Hematopoietic multipotent progenitor cell treated with erythropoietin and hydrocortisone succinate and interleukin-3 and kit ligand, for 8 days (in vitro differentiated cells): ENCODE results near the gene TEDC2.

Experiments used
- DNase-seq: peaks from one replicate; pipeline ENCODE4 v3.0.0-alpha.2; 2015

The TEDC2 gene

DNA sequence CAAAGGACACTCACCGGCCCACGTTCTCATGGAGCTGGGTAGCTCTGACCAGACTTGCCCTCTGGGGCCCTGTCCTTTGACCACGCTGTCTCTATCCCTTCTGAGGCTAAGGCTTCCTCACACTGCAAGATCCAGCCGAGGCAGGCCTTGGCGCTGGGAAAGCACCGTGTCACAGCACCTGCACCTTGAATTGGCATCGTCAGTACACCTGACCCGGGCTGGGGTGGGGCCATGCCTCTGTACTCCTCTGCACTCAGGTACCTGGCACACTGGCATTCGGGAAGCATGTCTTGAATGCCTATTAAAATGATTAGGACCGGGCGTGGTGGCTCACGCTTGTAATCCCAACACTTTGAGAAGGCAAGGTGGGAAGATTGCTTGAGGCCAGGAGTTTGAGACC, 21.0 kb downstream of the TEDC2 start:
- no peak for DNase-seq

DNA sequence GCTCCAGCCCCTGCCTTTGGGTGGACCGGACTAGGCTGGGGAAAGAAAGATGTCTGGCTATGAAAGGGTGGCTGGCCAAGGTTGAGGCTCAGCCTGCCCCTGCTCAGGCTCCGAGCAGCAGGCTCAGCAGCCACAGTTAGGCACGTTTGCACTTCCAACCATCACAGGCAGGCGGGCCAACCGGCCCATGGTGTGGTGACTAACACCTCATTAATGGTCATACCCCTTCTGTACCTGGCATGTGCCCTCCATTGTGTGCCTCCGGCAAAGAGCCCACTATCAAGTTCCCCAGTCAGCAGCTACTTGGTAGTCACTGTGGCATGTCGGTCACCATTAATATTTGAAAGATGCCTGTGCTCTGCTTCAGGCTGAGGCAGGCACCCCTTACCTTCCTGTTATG, 21.8 kb downstream of the TEDC2 start:
- DNase-seq, result no peak

DNA sequence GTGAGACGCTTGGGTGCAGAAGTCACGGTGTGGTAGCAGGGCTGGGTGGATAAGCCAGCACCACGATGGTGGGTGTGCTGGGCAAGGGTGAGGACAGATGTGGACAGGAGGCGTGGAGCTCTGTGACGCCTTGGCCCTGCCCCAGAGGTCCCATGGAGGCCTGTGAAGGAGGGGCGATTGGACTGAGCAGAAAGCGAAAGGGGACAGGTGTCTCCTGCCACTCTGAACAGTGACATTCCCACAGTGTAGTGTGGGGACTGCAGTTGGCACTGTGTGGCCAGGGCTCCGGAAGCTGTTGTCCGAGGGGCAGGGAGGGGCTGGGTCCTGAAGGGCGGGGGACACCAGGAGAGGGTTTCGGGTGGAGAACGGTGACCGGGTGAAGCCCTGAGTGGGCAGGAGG, 22.3 kb downstream of the TEDC2 start:
- DNase-seq, result no peak

DNA sequence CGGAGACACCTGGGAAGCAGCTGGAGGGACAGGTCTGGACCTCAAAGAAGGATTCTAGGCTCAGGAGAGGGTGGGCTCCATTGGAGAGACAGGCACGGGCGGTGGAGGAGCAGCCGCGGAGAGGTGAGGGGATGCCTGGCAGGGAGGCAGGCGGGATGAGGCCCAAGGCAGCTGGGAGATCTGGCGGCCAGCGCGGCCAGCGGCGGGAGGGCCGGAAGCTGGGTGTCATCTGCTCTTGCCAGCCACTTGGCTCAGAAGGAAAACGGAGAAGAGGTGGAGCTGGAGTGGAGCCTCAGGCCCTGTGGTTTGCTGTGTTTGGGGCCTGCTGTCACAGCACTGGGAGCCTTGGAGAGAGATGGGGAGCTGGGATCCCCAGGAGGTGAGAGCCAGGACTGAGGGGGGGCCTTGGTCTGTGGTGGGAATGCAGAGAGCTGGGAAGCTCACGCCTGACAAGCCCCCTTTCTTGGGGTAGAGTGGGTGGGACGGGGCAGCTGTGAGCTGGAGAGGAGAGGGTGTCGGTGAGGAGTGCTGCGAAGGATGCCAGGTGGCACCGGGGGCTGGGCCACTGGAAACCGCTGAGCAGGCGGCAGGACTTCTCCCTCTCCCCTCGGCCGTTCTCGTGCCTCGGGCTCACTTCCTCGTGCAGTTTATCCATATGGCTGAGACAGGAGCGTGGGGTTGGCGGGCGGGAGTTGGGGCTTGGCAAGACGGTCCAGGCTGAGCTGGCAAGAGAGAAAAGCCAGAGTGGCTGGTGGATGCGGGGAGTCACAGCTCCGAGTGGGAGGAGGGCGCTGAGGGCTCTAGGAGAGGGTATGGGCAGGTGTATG, 23.0 kb downstream of the TEDC2 start:
- DNase-seq, result no peak

DNA sequence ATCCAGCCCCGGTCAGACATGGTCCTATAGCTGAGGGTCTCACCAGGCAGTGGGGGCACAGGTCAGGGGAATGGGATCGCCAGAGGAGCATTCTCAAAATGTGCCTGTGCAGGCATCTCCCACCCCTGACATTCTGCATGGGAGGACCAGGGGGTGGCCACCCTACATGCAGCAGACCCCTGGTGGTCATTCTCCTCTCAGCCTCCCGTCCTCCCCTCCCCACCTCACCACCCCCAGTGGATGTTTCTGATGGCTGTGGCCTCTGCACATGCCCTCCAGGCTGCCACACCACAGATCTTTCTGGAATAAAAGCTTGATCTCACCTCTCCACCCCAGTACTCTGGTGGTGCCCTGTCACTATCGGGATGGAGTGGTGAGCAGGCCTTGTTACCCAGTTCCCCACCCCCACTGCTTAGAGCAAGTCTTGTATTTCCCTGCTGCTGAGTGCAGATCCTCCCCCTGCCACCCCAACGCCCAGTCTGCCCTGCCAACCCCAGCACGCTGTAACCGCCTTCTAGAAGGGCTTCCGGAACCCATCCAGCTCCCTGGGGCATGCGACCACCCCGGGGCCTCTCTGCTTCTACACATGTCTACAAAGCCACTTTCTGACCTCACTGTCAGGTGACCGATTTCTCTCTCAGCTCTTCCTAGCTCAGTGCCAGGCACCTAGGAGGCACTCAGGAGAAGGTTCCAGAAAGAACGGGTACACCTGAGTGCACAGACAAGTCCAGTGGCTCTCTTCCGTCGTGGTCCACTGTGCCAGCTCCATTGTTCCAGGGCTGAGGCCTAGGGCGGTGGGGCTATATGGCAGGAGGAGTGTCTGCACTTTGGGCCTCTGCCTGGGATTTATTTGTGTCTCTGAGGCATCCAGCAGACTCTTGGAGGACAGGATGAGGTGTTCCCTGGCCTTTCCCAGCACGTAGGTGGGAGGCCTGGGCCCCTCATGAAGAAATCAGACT, 24.3 kb downstream of the TEDC2 start:
- no peak for DNase-seq

DNA sequence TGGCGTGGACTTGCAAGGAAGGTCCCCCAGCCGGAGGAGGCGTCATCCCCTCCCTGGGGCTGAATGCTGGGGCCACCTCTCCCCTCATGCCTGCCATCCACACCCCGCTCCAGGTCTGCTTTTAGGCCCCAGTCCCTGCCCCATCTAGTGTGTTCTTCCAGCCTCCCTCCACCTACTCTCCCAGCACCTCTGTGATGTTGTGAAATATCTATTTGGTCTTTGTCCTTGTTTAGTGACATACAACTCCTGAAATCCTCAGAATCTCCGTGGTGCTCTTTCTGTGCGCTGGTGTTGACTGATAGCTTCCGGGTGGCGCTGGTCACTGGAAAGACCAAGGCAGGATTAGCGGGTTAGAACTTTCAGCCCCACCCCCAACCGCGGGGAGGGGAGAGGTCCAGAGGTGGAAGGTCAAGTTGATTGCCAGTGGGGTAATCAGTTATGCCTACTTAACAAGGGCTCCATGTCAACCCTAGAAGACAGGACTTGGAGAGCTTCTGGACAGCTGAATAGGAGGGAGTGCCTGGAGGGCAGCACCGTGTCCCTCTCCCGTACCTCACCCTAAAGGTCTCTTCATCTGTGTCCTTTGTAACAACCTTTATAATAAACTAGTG, 25.1 kb downstream of the TEDC2 start:
- DNase-seq, result no peak

DNA sequence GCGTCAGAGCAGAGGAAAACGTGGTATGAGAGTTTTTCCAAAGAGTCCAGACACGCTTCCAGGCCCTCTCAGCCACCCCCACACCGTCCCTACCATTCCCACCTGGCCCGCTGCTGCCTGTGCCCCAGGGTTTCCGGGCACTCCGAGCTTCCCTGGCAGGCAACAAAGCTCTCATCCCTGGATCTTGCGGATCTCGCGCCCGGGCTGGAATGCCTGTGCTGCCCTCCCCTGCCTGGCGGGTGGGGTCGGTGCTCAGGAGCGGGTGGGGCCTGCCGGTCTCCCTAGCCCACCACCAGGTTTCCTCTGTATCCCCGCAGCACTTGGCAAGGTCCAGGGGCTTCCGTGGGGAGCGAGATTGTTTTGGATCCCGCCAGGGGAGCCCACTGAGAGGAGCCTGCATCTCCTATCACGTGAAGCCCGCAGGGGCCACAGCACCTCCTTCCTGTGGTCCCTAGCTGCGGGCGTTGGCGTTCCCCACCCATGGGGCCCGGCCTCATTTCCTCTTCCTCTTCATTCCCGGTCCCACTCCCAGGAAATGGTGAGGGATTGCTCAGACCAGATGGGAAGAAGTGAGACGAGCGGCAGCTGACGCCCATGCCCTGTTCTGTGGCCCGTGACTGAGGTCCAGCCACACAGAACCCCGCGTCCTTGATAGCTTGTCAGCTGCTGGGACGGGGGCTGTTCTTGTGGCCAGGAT, 26.1 kb downstream of the TEDC2 start:
- DNase-seq, result no peak

DNA sequence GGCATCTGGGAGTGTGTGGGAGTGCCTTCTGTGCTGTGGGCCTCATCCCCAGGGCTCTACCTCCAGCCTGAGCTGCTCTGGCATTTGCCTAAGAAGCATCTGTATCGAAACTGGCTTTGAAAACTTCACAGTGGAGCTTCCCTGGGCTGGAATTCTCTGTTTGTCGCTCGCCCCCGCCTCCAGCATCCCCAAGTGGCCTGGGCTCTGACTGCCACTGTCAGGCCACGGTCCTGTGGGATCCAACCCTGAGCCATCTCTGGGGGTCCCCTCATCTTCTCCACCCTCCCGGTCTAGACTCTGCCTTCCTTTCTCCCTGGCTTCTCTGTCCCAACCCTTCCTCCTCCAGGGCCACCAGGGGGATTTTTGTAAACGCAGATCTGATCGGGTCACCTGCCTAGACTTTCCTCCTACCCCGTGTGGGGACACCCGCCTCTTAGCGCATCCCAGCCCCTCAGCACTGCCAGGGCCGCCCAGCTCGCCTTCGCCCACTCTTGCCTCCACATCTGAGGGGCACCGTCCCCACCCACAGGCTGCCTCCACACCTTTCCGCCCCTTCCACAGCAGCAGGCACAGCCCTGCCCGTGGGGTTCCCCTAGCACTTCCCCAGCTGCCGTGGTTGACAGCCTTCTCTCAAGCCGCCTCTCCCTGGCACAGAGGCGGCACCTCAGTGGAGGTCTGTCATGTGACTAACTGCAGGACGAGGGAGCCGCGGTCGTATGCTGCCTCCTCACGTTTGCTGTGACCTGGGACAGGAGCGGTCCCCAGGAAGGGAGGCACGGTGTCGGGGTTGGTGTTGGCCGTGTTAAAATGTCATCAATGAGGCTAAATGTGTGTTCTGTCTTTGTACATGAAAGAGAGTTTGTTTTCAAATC, 27.0 kb downstream of the TEDC2 start:
- DNase-seq, result peak; percentile 82

DNA sequence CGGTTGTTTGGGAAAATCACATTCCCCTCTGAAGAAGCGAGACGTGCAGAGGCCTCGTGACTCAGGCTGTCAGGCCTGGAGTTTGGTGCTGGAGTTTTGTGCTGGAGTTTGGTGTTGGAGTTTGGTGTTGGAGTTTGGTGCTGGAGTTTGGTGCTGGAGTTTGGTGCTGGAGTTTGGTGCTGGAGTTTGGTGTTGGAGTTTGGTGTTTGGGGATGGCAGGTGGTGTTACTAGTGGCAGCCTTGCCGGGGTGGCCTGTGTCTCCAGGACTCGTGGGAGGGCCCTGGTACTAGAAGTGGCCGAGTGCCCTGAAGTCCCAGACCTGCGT, 27.6 kb downstream of the TEDC2 start:
- no peak for DNase-seq

DNA sequence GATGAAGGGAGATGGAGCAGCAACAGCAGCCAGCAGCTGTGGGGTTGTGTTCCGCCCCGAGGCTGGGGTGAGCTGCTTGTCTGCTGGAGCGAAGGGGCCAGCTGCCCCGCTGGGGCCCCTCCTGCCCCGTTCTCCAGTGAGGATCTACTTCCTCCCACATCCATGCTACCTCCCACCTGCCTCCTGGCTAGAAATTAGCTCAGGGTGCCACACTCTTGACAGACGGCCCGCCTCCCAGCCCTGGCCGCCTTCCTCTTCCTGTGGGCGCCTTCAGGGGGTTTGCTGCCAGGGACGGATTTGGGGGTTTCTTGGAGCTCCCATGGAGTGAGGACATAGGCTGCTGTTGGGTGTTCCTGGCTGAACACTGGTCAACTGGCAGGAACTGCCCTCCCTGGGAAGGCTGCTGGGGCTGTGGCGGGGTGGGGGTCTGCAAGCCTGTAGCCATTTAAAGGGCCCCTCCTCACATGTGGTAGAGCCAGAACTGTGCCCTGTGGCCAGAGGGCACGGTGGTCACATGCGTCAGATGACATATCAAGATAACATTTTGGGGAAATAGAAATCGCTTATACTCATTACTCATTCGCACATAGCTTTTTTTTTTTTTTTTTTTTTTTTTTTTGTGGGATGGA, 28.1 kb downstream of the TEDC2 start:
- peak; percentile 50 for DNase-seq

DNA sequence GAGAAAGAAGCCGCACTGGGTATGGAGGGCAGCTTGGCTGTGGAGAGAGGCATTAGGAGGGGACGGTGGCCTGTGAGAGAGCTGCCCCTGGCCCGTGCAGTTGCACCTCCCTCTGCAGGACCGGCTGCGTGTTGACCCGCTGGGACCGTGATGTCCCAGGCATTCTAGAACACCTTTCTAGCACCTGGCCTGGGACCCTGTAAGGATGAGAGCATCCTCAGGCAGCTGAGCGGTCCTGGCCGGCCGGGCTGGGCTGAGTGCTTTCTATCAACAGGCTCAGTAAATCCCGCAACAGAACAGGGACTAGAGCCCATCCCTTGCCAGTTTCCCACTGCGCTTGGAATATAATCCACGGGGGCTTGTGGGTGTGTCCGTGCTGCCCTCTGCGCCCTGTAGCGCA, 29.7 kb downstream of the TEDC2 start:
- no peak for DNase-seq

DNA sequence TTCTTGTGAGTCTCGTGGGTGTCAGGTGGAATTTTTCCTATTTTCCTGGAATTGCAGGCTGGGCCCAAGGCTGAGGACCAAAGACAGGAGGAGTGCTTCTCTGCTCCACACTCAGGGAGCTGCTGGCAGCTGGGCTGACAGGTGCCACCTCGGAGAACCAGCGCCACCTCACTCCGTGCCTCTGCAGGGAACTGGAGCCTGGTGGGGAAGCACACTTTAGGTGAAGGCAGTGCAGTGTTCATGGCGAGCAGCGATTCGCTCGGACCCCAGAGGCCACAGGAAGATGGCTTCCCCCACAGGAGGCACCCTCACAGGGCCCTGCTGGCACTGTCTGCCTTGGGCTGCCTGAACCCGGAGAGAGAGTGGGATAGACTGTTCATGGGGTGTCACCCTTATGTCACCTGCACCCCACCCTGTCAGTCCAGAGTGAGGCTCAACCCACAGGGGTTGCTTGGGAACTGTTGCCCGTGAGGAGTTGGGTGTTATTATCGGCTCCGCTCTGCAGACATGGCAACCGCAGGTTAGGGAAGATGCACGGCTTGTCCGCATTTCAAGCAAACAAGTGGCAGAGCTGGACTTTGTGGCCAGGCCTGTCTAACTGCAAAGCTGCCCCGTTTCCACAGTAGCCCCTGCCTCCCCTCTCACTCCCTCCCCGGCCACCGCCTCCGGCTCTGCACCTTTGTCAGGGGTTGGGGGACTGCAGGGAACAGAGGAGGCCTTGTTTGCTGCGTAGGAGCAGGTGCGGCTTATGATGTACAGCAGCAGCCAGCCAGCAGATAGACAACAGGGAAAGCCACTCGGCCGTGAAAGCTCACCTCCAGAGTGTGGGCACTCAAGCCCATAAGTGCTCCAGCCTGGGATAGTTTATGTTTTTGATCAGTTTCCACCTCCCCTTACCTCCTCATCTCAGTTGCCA, 30.5 kb downstream of the TEDC2 start:
- no peak for DNase-seq

DNA sequence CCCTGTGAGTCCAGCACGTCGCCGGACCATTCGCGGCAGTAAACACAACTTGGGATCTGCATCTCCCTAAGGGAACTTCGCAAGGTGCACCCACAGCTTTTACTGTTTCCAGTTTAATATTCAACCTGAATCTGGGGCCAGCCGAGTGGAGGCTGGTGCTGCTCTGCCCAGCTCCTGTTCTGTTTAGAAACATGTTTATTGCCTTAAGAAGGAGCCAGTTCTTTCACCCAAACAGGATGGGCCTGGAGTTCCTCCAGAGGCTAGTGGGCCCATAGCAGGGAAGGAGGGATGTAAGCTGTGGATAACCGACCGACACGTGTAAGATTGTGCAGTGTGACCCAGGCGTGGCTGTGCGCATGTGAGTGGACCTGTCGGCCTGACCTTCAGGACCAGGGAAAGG, 32.4 kb downstream of the TEDC2 start:
- DNase-seq, result no peak

DNA sequence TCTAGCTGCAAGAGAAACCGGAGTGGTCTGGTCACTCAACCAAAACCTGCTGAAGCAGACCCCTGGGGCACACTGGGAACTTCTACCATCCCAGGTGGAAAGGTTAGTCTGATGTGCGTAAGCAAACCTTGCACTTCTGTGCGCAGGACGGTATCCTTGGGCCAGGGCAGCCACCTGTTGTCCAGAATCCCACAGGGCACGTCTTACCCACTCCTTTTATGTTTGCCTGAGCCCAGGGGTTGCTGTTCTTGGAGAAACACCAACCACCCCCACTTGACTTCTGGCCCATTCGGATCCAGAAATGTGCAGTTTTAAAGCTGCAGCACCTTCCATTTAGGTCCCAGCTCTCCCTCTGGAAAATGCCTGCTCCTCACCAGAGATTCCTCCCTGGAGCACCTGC, 33.7 kb downstream of the TEDC2 start:
- DNase-seq, result no peak

DNA sequence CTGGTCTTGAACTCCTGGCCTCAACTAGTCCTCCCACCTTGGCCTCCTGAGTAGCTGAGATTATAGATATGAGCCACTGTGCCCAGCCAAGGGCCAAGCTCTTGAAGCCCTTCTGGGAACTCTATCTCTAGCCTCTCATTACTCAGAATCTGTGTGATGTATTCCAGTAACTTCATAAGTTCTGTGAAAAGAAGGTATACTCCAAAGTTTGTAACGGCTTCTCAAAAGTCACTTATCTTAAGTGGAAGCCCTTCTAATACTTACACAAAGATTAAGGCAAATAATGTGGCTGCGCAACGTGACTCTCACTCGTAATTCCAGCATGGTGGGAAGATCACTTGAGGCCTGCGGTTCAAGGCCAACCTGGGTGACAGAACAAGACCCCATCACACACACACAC, 34.7 kb downstream of the TEDC2 start:
- DNase-seq, result peak; percentile 74

DNA sequence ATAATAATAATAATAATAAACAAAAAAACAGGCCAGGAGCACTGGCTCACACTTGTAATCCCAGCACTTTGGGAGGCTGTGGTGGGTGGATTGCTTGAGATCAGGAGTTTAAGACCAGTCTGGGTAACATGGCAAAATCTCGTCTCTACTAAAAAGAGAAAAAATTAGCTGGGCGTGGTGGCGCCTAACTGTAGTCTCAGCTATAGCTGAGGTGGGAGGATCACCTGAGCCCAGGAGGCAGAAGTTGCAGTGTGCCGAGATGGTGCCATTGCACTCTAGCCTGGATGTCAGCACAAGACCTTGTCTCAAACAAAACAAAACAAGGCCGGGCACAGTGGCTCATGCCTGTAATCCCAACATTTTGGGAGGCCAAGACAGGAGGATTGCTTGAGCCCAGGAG, 35.1 kb downstream of the TEDC2 start:
- no peak for DNase-seq

DNA sequence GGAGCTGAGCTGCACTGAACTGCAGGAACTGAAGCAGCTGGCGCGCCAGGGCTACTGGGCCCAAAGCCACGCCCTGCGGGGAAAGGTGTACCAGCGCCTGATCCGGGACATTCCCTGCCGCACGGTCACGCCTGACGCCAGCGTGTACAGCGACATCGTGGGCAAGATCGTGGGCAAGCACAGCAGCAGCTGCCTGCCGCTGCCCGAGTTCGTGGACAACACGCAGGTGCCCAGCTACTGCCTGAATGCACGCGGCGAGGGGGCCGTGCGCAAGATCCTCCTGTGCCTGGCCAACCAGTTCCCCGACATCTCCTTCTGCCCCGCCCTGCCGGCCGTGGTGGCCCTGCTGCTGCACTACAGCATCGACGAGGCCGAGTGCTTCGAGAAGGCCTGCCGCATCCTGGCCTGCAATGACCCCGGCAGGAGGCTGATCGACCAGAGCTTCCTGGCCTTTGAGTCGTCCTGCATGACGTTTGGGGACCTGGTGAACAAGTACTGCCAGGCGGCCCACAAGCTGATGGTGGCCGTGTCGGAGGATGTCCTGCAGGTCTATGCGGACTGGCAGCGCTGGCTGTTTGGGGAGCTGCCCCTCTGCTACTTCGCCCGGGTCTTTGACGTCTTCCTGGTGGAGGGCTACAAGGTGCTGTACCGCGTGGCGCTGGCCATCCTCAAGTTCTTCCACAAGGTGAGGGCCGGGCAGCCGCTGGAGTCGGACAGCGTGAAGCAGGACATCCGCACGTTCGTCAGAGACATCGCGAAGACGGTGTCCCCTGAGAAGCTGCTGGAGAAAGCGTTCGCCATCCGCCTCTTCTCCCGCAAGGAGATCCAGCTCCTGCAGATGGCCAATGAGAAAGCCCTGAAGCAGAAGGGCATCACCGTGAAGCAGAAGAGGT, 36.6 kb downstream of the TEDC2 start:
- DNase-seq, result no peak

DNA sequence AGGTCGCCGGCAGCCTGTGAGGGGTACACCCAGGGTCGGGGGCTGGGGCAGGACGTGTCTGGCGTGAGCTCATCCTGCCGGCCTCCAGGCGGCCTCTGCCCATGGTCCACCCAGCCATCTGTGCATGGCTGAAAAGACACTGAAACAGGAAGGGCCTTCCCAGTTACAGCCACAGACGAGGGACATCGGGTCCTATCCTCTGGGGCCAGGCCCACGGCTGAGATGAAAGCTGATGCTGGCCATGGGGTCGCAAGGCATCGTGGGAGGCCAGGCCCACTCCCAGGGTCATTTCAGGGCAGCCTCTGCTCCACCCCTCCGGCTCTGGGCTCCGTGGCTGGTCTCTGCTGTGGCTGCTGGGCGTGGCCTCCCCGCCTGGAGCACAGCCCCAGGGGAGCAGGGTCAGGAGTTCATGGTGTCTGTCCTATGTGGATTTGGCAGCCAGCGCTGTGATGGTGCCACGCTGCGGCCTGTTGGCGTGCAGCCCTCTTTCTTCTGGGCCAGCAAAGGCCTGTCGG, 37.3 kb downstream of the TEDC2 start:
- DNase-seq, result peak; percentile 47
